Stomach smooth muscle (tissue), 2 donors: ENCODE results near the gene ELAVL2.

ENCODE experiments used
- H3K27ac ChIP-seq: one replicate; pipeline ENCODE4 v1.7.0; 2013; ENCODE audit warnings: mild to moderate bottlenecking, low read length, inconsistent platforms
- H3K27me3 ChIP-seq, 2 donors: one replicate each; pipeline ENCODE4 v1.7.0; 2013; ENCODE audit warnings: low read length in 2 of 2; ENCODE audit not compliant: insufficient read depth in 2 of 2, control insufficient read depth in 1 of 2
- H3K36me3 ChIP-seq, 2 donors: one replicate each; pipeline ENCODE4 v1.7.0; 2013; ENCODE audit warnings: low read length in 2 of 2; ENCODE audit not compliant: control insufficient read depth in 2 of 2, insufficient read depth in 2 of 2
- H3K4me1 ChIP-seq: one replicate; pipeline ENCODE4 v1.7.0; 2013; ENCODE audit warnings: low read length; ENCODE audit not compliant: control insufficient read depth, insufficient read depth
- H3K4me3 ChIP-seq, 2 donors: one replicate each; pipeline ENCODE4 v1.7.0; 2013; ENCODE audit warnings: low read length in 2 of 2
- H3K9ac ChIP-seq, 2 donors: one replicate each; pipeline ENCODE4 v1.7.0; 2013; ENCODE audit warnings: low read length in 2 of 2, mild to moderate bottlenecking in 1 of 2
- H3K9me3 ChIP-seq, 2 donors: one replicate each; pipeline ENCODE4 v1.7.0; 2013; ENCODE audit warnings: low read length in 2 of 2; ENCODE audit not compliant: control insufficient read depth in 2 of 2
- donor health status: healthy.
- donor health status: Pancreatic carcinoma.

Gene ELAVL2

DNA sequence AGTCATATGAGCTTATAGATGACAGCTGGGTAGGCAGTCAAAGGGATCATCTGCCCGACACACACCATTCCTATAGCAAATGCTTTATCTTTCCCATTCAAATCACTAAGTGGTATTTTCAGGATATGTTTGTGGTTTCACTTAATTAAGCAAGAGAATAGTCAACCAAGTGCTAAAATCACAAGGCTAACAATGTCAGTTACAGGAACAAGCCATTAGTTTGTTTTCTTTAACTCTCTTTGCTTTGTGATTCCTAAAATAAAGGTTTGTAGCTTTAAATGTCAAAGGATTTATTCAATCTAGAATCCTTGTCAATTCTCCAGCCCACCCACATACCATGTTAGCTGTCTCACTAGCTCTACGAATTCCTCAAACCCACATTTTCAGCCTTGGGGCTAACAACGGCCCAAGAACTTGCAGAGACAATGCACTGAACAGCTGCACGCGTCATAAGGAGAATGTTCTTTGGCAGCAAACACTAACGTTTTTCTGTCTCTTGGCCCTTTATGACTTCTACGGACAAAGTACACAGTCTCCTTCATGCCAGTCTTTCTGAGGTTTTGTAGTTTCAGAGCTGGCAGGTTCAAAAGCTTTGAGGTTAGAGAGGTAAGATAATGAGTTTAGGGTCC is 56.6 kb downstream of the ELAVL2 start:
- Histone ChIP-seq H3K9me3 (no peaks in the 10 kb centered on the region), H3K36me3 (no peaks in the 10 kb centered on the region), H3K4me3 (no peak overlapping the region), H3K9ac (no peak overlapping the region), H3K27me3 (no peaks in the 10 kb centered on the region), H3K27ac (no peak overlapping the region), H3K4me1 (no peaks in the 10 kb centered on the region)

DNA sequence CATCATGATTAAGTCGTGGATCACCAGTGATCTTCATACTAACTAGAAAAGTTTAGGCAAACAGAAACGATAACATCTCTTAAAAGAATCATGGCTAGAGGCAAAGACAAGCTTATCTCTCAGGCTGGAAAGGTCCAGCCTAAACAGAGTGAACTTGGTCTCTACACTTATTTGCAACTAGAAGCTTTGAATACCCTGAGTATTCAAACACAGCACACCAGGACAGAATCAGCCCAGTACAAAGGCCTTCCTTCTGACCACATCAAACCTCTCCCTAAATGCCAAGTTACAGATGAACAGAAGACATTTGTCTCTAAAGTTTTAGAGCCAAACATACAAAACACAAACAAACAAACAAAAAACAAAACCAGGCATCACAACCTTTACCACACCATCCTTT is 57.2 kb downstream of the ELAVL2 start:
- Histone ChIP-seq H3K36me3 (no peaks in the 10 kb centered on the region), H3K27me3 (no peaks in the 10 kb centered on the region), H3K4me3 (no peak overlapping the region), H3K9ac (no peak overlapping the region), H3K4me1 (no peaks in the 10 kb centered on the region), H3K27ac (no peak overlapping the region), H3K9me3 (no peaks in the 10 kb centered on the region)

DNA sequence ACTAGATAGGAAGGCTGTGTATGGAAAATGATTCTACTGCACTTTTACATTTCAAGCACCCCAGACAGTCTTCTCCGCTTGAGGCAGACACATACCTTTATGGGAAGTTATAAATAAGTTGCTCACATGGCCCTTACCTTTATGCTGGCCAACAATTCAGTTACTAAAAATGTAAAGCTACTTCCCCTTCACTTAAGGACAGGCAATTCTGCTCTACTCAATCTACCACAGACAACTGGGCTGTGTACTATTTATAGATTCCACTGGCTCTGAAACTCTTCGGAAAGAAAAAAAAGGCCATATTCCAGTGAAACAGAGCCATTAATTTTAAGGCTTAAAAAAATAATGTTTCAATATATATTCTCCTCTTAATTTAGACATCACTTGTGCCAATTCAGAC is 59.4 kb downstream of the ELAVL2 start:
- H3K9ac ChIP-seq: no peak overlapping the region
- H3K9me3 ChIP-seq: no peaks in the 10 kb centered on the region
- no peaks in the 10 kb centered on the region for H3K36me3 ChIP-seq
- H3K4me3 ChIP-seq: no peak overlapping the region
- no peaks in the 10 kb centered on the region for H3K4me1 ChIP-seq
- no peak overlapping the region for H3K27ac ChIP-seq
- no peaks in the 10 kb centered on the region for H3K27me3 ChIP-seq

DNA sequence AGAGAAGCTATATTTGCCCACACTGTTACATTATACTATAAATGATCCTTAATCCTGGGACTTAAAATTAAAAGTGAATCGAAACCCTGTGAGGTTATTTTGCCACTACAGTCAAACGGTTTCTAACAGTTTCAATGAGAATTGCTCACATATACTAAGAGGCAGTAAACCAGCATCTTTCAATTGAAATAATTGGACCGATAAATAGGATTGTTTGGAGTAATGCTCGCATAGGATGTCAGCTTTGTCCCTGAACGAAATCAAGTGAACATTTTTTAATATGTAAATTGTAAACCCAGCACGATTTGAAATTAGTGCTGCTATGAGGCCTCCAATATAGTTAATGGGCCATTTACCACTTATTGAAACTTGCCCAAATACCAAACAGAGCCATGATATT is 60.5 kb downstream of the ELAVL2 start:
- H3K4me3 ChIP-seq: no peak overlapping the region
- H3K4me1 ChIP-seq: no peaks in the 10 kb centered on the region
- no peaks in the 10 kb centered on the region for H3K36me3 ChIP-seq
- H3K9ac ChIP-seq: no peak overlapping the region
- no peak overlapping the region for H3K27ac ChIP-seq
- no peaks in the 10 kb centered on the region for H3K27me3 ChIP-seq
- no peaks in the 10 kb centered on the region for H3K9me3 ChIP-seq

DNA sequence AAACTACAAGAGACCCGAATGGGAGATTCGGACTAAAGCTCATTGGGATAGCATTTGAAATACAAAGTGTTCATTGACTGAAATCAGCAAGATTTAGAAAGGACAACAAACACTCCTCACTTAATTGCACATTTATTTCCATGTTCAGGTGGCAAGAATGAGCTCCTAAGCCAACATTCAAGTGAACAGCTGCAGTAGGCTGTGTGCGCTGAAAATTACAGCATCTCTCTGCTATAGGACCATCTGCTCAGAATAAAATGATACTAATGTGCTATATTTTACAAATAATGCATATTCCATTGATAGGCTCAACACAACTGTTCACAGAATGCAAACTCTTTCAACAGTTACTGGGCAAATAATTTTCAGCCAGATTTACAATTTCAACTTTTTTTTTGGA is 61.8 kb downstream of the ELAVL2 start:
- no peak overlapping the region for H3K4me3 ChIP-seq
- H3K9me3 ChIP-seq: no peaks in the 10 kb centered on the region
- no peaks in the 10 kb centered on the region for H3K27me3 ChIP-seq
- H3K27ac ChIP-seq: no peak overlapping the region
- no peaks in the 10 kb centered on the region for H3K36me3 ChIP-seq
- no peaks in the 10 kb centered on the region for H3K4me1 ChIP-seq
- H3K9ac ChIP-seq: no peak overlapping the region

DNA sequence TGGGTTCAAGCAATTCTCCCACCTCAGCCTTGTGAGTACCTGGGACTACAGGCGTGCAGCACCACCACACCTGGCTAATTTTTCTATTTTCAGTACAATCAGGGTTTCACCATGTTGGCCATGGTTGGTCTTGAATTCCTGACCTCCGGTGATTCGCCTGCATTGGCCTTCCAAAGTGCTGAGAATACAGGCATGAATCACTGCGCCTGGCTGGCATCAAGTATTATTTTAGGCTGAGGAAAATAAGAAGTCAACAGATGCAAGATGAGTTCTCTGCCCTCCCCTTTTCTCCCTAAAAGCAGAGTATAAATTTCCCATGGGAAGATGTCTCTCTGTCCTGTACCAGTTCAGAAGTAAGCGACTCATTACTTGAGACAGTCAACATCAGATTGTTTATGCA is 71.5 kb downstream of the ELAVL2 start:
- no peaks in the 10 kb centered on the region for H3K27me3 ChIP-seq
- no peaks in the 10 kb centered on the region for H3K36me3 ChIP-seq
- H3K4me3 ChIP-seq: no peak overlapping the region
- H3K4me1 ChIP-seq: no peaks in the 10 kb centered on the region
- H3K9me3 ChIP-seq: no peaks in the 10 kb centered on the region
- H3K27ac ChIP-seq: no peak overlapping the region
- no peak overlapping the region for H3K9ac ChIP-seq

DNA sequence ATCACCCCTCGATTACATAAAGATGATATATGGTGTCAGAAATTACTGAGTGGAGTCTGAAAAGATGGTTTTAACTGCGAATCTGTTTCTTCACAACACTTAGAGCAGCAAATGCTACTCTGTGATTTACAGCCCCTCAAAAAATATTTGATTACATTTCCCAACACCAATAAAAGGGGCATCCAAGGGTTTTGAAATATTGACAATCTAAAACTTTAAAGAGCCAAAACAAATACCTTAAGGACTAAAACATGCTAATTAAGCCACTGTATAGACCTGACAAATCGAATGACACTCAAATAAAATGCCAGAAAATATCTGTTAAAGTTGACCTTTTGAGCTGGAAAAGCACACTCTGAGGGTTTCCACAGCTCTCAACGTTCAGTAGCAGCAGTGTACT is 73.2 kb downstream of the ELAVL2 start:
- Histone ChIP-seq H3K36me3 (no peaks in the 10 kb centered on the region), H3K27ac (no peak overlapping the region), H3K4me3 (no peak overlapping the region), H3K27me3 (no peaks in the 10 kb centered on the region), H3K9ac (no peak overlapping the region), H3K9me3 (no peaks in the 10 kb centered on the region), H3K4me1 (no peaks in the 10 kb centered on the region)

DNA sequence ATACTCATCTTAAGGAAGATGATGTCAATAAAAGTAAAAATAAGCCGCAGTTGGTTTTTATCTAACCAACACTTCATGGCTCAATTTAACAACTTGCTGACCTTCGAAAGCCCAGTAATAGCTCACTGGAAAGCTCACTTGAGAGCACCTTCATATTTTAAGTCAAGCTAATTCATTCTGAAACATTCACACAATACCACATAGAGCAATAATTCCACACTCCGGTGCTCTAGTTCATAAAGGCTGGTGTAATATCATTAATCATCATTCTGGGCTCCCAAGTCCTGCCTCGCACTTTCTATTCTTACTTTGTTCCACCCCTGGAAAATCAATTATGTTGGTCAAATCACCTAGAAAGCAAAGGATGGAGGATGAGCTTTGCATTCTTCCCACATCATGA is 74.4 kb downstream of the ELAVL2 start:
- Histone ChIP-seq H3K4me3 (no peak overlapping the region), H3K27ac (no peak overlapping the region), H3K4me1 (no peaks in the 10 kb centered on the region), H3K36me3 (no peaks in the 10 kb centered on the region), H3K27me3 (no peaks in the 10 kb centered on the region), H3K9ac (no peak overlapping the region), H3K9me3 (no peaks in the 10 kb centered on the region)

DNA sequence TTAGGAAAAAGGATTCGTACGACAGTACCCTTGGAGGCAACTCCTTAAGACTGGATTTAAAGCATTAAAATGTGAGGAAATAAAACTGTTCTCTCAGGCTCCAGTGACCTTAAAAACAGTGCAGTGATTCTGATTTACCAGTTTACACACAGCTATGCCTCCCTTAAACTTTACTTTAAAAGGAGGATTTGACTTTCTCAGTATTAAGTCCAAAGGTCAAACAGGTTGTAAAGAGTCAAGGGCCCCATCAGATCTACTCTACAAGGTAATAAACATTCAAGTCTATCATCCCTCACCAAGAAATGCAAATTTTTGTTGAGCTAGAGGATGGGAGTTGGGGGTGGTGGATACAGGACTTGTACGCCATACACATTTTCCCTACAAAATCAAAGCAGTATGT is 75.2 kb downstream of the ELAVL2 start:
- Histone ChIP-seq H3K27ac (no peak overlapping the region), H3K4me1 (no peaks in the 10 kb centered on the region), H3K4me3 (no peak overlapping the region), H3K9me3 (no peaks in the 10 kb centered on the region), H3K9ac (no peak overlapping the region), H3K36me3 (no peaks in the 10 kb centered on the region), H3K27me3 (no peaks in the 10 kb centered on the region)

DNA sequence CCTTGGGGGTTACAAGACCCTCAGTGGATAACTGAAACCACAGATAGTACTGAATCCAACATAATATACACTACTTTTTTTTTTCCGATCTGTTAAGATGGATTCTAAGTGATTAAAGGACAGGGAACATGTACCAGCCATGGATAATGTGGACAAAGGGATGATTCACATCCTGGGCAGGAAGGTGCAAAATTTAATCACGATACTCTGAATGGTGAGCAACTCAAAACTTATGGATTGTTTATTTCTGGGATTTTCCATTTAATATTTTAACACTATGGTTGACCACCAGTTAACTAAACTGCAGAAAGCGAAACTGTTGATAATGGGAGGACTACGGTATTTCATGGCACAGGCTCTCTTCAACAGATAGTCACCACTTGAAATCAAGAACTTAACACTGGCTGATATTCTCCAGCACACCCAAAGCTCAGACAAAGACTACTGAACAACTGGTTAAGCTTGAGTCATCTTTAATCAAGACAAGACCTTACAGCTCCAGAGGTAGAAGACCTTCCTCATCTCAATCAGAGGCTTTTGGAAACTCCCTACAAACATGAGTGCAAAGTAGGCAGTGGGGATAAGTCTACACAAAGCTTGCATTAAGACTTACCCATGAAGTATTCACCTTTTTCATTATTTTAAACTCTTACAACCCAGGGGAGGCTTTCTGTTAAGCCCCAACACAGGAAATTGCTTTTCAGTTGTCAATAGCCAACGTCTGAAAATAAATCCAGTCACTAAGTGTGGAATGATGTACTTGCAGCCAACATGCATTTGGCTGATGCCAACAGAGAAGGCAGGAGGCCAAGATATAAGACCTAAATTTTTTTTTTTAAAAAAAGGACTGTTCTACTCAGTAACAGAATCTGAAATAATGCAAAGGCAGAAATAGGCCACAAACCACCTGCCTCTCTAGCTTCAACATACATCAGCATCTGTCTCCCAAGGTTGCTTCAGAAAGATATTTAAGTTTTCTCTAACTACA is 78.7 kb downstream of the ELAVL2 start:
- Histone ChIP-seq H3K27ac (no peak overlapping the region), H3K36me3 (no peaks in the 10 kb centered on the region), H3K9me3 (no peaks in the 10 kb centered on the region), H3K9ac (no peak overlapping the region), H3K27me3 (no peaks in the 10 kb centered on the region), H3K4me1 (no peaks in the 10 kb centered on the region), H3K4me3 (no peak overlapping the region)

DNA sequence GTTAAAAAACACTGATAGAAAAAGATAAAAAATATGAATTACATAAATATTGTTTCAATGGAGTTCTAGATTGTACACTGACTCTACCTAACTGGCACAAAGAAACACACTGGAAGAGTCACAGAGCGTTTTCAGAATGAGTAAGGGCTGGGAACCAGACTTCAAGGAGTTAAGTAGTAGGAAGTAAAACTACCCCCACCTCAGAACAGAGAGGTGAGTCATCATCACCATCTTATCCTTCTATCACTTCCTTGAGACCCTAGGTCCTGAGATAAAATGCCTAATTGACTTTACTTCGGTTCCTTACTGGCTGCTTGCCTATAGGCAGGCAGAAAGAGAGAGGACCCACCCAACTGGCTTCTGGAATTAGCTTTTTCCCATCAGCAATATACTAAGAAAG is 79.7 kb downstream of the ELAVL2 start:
- Histone ChIP-seq H3K36me3 (no peaks in the 10 kb centered on the region), H3K9me3 (no peaks in the 10 kb centered on the region), H3K9ac (no peak overlapping the region), H3K4me3 (no peak overlapping the region), H3K27me3 (no peaks in the 10 kb centered on the region), H3K4me1 (no peaks in the 10 kb centered on the region), H3K27ac (no peak overlapping the region)
